ENCODE data around the gene UEVLD. TPM values are rescaled to one million over a fixed set of nuclear protein-coding genes. Genes with fewer than 3 reads are reported as not detected.

UEVLD gene
- total RNA-seq, 1 donor from 2014 or later, result 15.6 TPM

- Mint-ChIP-seq H3K36me3 (peaks cover 24% of the 10 kb centered on the region), H3K27ac (no peak overlapping the region), H3K27me3 (ENCODE audit: low read depth) (no peaks in the 10 kb centered on the region), H3K9me3 (no peaks in the 10 kb centered on the region), H3K4me3 (no peak overlapping the region), H3K4me1 (peaks cover 5% of the 10 kb centered on the region)
- DNase-seq (ENCODE audit: low spot score in 2 of 2, unreplicated experiment in 2 of 2), result no peak
- no peak for TF ChIP-seq CTCF (IDR thresholded peaks at IDR 0.05; ENCODE audit: unreplicated experiment)
Measured at GRCh38 chr11:18612394-18612793, 23.9 kb upstream of the UEVLD start.

GRCh38 chr11:18611196-18611595 is 22.7 kb upstream of the UEVLD start:
- Mint-ChIP-seq H3K36me3 (peaks cover 28% of the 10 kb centered on the region), H3K4me1 (peaks cover 5% of the 10 kb centered on the region)

DNA sequence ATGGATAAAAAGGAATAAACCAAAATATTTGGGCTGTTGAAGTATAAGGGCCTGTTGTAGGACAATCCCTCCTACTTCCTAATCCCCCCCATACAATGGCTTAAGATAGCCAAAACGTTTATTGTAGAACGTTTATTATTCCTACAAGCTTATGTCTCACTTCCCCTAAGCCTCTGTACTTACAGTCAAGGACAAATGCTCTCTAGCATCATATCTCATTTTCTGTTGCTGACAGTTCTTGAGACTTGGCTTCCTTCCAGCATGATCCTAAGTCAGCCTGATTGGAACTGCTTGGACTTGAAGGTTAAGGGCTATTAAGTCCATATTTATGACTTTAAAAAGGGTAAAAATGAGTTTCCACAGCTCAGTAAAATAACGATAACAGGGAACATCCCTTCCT is 19.8 kb upstream of the UEVLD start:
- H3K9me3 Mint-ChIP-seq, result no peaks in the 10 kb centered on the region
- H3K27me3 Mint-ChIP-seq (ENCODE audit: low read depth), result no peaks in the 10 kb centered on the region
- H3K36me3 Mint-ChIP-seq, result peaks cover 17% of the 10 kb centered on the region
- no peak overlapping the region for H3K4me3 Mint-ChIP-seq
- no peak for TF ChIP-seq CTCF (IDR thresholded peaks at IDR 0.05; ENCODE audit: unreplicated experiment)
- peaks cover 5% of the 10 kb centered on the region for H3K4me1 Mint-ChIP-seq
- DNase-seq (ENCODE audit: low spot score in 2 of 2, unreplicated experiment in 2 of 2), result no peak
- H3K27ac Mint-ChIP-seq, result peak overlapping the region; percentile 47

More at GRCh38 chr11:18611196-18611595, 22.7 kb upstream of the UEVLD start:
- Mint-ChIP-seq H3K4me3 (no peak overlapping the region), H3K27ac (no peak overlapping the region), H3K27me3 (ENCODE audit: low read depth) (no peaks in the 10 kb centered on the region), H3K9me3 (no peaks in the 10 kb centered on the region)
- no peak for DNase-seq (ENCODE audit: low spot score in 2 of 2, unreplicated experiment in 2 of 2)
- TF ChIP-seq CTCF (IDR thresholded peaks at IDR 0.05; ENCODE audit: unreplicated experiment), result no peak

DNA sequence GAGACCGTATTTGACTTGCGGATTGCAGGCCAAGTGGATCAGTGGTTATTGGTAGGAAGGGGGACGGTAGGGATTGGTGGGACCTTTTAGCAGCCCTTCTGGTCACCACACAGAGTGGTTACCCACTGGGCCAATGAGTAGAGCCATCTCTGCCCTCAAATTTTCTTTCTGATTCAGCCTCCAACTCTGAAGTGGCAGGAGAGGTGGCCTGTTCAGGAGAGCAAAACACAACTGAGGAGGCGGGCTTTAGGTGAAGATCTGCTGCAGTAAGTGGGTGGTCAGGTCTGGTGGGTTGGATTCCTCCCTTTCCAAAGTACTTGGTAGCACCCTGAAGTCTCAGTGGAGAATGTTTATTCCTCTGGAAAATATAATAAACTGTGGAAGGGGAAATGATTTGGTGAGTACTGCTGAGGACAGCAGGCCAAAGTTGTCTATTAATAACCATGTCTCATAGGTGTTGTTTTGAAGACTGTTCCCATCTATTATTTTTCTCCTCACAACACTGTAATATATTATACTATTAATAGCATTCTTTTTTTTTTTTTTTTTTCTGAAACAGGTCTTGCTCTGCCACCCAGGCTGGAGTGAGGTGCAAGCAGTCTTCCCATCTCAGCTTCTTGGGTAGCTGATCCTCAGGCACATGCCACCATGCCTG is 12.5 kb upstream of the UEVLD start:
- no peak overlapping the region for H3K27ac Mint-ChIP-seq
- H3K36me3 Mint-ChIP-seq, result peaks cover 10% of the 10 kb centered on the region
- no peaks in the 10 kb centered on the region for H3K9me3 Mint-ChIP-seq
- H3K27me3 Mint-ChIP-seq (ENCODE audit: low read depth), result no peaks in the 10 kb centered on the region
- DNase-seq (ENCODE audit: low spot score in 2 of 2, unreplicated experiment in 2 of 2), result no peak
- TF ChIP-seq CTCF (IDR thresholded peaks at IDR 0.05; ENCODE audit: unreplicated experiment), result no peak
- H3K4me3 Mint-ChIP-seq, result no peak overlapping the region
- H3K4me1 Mint-ChIP-seq, result no peaks in the 10 kb centered on the region

DNA sequence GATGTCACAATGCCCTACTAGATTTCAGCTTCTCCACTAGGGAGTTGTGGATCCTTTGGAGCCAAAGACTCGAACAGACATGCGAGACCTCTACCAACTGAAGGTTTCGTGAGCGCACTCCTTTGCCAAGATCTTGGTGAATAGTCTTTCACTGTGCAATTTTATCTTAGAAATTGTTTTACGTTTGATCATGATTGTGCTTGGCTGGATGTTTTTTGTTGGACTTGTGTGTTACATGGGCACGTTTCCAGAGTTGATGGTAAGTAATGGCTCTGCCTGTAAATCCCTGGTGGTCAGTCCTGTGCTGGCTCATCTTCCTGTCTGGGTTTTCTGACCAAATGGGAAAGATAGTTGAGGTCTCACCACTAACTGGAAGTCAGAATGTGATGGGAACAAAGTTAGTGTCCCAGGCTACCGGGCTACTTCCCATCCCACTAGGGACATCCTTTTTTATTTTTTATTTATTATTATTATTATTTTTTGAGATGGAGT is 11.3 kb upstream of the UEVLD start, which contains the start of gene MISFA:
MISFA (plus strand) TSS at position 51 of the 492 bp plus-strand sequence; CDS start at position 191, 140 bp downstream.
- no peak for DNase-seq (ENCODE audit: low spot score in 2 of 2, unreplicated experiment in 2 of 2)
- Mint-ChIP-seq H3K27me3 (ENCODE audit: low read depth) (no peaks in the 10 kb centered on the region), H3K4me3 (no peak within 1 kb of the TSS), H3K27ac (no peak within 1 kb of the TSS), H3K36me3 (peaks cover 13% of the 10 kb centered on the region), H3K9me3 (no peaks in the 10 kb centered on the region), H3K4me1 (no peaks in the 10 kb centered on the region)
- no peak for TF ChIP-seq CTCF (IDR thresholded peaks at IDR 0.05; ENCODE audit: unreplicated experiment)

All from mesothelial cell of epicardium (in vitro differentiated cells).